GM19240 (cell line): Measurements from ENCODE around the gene JAM2.
"Not testable (repeated sequence)": the region's sequence is repeated elsewhere in the genome, so short reads cannot be mapped to it uniquely, and the experiment has no call there.

Experiments
- DNase-seq: peaks from one replicate; pipeline ENCODE4 v3.0.0; 2011; ENCODE audit warnings: low spot score; ENCODE audit not compliant: insufficient read length

The JAM2 gene, protein sequence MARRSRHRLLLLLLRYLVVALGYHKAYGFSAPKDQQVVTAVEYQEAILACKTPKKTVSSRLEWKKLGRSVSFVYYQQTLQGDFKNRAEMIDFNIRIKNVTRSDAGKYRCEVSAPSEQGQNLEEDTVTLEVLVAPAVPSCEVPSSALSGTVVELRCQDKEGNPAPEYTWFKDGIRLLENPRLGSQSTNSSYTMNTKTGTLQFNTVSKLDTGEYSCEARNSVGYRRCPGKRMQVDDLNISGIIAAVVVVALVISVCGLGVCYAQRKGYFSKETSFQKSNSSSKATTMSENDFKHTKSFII

GRCh38 chr21:25638660-25639550 is at the start of gene JAM2:
TSS of gene JAM2 (plus strand) at chr21:25639258. CDS start at chr21:25639822, 564 bp downstream.
- peak; percentile 31 for DNase-seq

GRCh38 chr21:25589887-25590286 is 49.2 kb upstream of the JAM2 start:
- no peak for DNase-seq

DNA sequence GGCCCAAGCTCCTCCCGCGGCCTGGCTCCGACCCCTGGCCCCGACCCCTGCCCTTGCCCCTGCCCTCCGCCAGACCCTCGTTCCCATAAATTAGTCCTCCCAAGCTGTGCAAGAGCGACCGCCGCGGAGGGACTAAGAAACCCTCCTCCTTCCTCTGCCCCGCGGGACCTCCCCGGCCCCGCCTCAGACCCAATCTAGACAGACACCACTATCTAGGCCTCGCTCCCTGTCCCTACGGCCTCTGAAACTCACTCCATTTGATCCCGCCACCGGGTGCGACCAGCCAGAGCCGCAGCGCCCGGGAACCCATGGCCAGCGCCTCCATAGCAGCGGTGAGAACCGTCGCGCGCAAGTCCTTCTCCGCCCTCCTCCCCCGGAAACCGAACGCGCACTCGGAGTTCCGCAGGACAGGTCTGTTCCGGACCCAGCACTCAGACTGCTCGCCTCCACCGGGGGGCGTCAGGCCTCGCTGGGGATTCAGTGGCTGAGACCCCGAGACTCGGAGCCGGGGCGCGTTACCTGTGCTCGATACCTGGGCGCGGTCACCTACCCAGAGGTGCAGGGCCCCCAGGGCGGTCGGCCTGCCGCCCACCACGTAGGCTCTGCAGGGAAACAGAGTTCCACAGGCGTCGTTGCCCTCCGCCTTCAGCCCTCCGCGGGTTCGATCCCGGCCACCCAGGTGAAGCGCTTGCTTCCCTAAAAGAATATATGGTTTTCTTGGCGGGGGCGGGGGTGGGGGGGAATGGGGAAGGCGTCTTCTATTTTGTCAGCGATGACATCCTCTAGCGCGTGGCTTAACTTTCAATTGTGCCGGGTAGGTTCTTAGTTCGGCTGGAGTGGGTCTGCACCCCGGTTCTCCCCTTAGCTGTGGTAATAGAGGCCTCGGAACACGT is 31.7 kb upstream of the JAM2 start, which contains the start of gene MRPL39:
Gene MRPL39, minus strand, starts transcription at position 331 of the 893 bp plus-strand sequence. Its CDS starts 6 bp downstream, at position 325.
- peak; percentile 83 for DNase-seq

DNA sequence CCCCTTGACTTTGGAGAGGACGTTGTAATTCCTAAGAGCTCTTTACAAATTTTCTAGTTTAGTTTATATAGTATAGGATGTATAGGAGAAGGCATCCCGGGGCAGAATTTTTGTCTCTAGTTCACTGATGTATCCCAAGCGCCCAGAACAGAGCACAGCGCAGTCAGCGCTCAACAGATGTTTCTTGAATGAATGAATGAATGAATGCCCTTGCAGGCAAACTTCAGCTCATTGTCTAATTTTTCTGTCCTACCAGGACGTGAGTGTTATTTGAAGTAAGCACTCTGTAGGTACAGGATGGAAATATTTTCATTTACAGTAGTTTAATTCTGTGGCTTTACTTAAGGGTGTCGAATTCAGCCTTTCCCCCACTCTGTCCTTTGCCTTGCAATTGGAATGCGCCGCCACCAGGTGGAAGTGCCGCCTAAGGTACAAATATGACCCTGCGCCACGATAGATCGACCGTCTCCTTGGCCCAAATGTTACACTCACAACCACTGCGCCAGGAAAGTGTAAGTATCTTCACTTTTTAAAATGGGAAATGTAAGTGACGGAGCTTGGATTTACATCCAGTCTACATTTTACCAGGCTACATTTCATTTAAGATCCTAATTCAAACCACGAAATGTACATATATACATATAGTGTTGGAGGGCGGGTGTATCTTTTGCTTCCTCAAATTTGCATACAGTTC is 30.9 kb upstream of the JAM2 start:
- peak; percentile 49 for DNase-seq

GRCh38 chr21:25614441-25614840 is 24.6 kb upstream of the JAM2 start:
- no peak for DNase-seq

DNA sequence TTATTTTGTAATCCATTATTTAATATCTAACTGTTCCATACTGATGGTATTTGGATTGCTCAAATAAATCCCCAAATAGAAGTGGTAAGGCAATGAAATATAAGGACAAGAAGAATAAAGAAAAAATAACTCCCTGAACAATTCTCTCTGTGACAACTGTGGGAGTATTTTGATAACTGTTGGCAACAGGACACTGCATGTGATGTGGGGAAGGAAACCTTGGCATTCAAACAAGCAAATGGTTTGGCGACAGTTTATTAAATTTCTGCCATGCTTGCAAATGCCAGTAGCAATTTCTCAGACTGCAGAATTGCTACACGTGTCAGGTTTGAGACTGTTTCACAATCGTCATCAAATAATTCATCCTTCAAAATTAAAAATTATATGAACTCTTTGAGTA is 23.2 kb upstream of the JAM2 start:
- DNase-seq = no peak

GRCh38 chr21:25619198-25619597 is 19.9 kb upstream of the JAM2 start:
- no peak for DNase-seq

DNA sequence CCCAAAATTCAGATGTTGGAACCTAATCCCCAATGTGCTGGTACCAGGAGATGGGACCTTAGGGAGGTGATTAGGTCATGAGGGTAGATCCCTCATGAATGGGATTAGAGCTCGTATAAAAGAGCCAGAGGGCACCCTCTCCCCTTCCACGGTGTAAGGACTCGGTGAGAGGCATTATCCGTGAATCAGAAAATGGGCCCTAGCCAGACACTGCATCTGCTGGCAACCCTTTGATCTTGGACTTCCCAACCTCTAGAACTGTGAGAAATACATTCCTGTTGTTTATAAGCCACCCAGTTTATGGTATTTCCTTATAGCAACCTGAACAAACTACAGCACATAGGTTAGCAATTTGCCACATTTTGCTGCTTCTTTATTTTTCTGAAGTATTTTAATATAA is 14.5 kb upstream of the JAM2 start:
- DNase-seq = no peak

DNA sequence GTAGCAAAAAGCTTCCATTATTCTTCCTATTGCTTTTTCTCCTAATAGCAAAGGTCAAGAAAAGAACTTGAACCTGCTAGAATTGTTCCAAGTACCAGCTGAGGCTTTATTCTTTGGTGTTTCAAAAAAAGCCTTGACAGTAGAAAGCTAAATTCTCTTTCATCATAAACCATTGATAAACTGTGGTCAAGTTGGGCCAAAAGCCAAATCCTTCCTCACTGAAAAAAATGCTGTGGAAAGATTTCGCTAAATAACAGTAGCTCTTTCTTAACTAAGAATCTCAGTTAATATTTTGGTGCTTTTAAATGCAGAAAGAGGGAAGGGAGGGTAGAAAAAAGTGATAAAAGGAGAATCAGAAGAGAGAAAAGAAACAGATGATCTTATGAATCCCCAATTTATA is 14.0 kb upstream of the JAM2 start:
- no peak for DNase-seq

GRCh38 chr21:25625776-25626555 is 13.1 kb upstream of the JAM2 start:
- DNase-seq = not testable (repeated sequence)

DNA sequence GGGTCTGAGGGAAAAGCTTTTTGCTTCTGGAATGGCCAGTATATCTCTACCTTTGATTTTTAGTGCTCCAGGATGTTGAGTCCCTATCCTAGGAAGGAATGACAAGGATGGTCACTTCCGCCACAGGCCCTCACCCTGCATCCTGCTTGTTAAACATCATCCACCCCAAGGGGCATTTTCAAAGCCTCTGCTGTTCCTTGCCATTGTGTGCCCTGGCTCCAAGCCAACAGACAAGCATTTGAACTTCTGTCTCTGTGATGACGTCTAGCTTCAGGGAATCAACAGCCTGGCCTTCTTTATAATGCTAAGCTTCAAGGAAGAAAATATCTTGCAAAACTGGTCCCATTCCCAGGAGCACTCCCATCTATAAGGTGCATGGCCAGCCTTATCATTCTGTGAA is 12.3 kb upstream of the JAM2 start:
- no peak for DNase-seq

GRCh38 chr21:25632296-25632695 is 6.8 kb upstream of the JAM2 start:
- DNase-seq = no peak

DNA sequence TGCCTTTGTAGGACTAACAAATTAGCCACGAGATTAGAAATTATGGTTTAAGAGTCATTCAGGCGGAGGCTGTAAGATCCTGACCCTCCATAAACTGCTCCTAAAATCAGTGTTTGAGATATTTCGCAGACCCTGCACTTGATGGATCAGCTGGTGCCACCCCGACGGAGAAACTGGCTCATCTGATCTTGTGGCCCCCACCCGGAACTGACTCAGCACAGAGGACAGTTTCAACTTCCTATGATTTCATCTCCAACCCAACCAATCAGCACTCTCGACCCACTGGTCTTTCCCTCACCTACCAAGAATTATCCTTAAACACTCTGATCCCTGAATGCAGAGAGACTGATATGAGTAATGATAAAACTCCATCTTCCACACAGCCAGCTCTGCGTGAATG is 3.7 kb upstream of the JAM2 start:
- no peak for DNase-seq

- no peak for DNase-seq
Measured at GRCh38 chr21:25636727-25637126, 2.3 kb upstream of the JAM2 start.

DNA sequence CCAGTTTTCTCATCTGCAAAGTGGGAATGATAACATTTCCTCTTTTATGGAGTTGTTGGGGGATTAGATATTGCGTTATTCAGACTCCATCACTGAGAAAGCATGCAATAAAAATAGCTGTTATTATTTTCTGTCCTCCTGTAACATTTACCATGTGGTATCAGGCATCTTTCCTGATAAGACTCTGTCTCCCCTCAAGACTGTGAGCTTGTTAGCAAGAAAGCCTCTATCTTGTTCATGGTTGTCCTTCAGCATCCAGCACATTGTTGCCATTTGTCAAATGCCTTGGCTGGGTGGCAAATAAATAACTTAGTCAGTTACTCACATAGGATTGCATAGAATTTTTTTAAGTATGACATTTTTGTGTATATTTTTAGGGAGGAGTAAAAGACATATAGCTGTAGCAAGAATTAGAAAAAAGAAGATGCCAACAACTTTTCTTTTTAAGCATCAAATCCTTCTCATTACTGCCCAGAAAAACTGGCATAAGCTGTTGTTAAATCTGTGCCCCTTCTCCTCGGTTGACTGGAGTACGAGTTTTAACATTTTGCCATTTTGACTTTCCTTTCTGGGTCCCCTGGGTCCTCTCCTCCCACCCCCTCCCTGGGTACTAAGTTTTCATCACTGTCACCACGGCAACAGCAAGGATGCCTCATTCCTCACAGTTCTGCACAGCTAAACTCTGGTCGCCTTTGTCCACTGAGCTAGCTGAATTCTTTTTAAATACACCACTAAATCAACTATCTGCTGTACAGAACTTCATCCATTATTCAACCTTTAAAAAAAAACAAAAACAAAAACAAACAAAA is 1.0 kb upstream of the JAM2 start:
- DNase-seq = no peak

DNA sequence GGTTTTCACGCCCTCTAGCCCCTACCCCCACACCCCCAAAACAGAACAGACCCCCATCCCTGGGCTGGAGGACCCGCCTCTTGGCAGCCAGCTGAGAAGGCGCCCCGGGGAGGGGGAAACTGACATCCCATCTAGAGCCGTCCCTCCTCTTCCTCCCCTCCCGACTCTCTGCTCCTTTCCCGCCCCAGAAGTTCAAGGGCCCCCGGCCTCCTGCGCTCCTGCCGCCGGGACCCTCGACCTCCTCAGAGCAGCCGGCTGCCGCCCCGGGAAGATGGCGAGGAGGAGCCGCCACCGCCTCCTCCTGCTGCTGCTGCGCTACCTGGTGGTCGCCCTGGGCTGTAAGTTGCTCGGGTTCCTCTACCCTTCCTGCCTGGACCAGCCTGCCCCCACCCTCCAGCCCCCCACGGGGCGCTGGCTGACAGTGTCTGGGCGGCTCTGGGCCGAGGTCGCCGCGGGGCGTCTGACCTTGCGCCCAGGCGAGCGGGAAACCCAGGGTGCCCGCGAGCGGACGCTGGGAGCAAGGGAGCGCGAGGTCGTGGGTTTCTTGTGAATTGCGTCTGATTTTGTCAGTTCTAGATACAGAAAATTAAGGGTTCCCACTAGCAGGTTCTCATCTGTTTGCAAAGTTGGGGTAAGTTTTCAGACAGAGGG is 618 bp downstream of the JAM2 start:
- peak; percentile 20 for DNase-seq

DNA sequence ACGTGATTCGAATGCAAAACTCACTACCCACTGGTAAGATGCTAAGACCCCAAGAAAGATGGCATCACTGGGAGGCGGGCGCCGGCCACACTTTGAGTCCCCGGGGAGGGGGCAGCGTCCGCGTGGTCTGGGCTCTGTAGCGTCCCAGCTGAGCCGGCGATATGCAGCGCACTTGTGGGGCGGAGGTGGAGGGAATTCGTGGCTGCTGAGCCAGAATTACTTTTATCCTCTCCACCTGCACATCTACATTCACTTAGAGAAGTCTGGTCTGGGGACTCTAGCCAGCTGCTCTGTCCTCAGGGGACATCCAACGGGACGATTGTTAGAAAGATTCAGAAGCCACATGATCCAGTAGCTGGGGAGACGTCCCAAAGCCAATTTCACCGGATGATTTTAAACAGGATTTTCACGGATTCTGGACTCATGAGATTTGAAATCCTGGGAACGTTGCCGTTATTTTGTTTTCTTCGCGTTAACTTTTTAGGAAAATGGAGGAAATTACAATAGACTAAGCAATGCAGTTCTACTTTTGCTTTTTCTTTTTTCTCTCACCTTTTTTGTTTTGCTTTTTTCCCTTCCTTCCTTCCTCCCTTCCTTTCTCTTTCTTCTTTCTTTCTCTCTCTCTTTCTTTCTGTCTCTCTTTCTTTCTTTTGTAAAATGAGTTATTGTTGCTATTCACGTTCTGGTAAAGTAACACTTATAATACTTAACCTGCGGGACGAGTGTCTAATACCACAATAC is 1.3 kb downstream of the JAM2 start:
- DNase-seq = no peak

DNA sequence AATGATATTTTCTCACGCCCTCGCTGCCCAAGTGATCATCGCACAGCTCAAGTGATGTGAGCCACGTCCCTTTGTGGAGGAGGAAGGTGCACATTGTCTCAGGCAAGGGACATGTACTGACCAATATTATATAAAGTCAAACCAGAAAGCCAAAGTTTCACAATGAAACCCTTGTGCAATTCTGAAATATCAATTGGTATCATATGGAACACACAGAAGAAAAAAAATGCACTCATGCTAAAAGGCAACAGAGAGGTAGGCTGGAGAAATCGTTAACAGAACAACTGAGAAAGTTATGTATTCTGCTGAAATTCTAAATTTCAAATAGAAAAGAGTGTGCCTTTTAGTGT is 1.9 kb downstream of the JAM2 start:
- no peak for DNase-seq
